ENCODE results near the gene MORC2.

MORC2 gene

GRCh38 chr22:30968015-30968923, at the start of gene MORC2:
TSS of gene MORC2 (minus strand) at chr22:30968774. CDS start at chr22:30967889, 885 bp downstream.
- H3K4me3 ChIP-seq (replicated peaks; ENCODE audit: low read depth, low read length): peak within 1 kb of the TSS; percentile 62
- no peak for DNase-seq (ENCODE audit: extremely low read depth, low read depth)
- TF ChIP-seq, protein P1, sequence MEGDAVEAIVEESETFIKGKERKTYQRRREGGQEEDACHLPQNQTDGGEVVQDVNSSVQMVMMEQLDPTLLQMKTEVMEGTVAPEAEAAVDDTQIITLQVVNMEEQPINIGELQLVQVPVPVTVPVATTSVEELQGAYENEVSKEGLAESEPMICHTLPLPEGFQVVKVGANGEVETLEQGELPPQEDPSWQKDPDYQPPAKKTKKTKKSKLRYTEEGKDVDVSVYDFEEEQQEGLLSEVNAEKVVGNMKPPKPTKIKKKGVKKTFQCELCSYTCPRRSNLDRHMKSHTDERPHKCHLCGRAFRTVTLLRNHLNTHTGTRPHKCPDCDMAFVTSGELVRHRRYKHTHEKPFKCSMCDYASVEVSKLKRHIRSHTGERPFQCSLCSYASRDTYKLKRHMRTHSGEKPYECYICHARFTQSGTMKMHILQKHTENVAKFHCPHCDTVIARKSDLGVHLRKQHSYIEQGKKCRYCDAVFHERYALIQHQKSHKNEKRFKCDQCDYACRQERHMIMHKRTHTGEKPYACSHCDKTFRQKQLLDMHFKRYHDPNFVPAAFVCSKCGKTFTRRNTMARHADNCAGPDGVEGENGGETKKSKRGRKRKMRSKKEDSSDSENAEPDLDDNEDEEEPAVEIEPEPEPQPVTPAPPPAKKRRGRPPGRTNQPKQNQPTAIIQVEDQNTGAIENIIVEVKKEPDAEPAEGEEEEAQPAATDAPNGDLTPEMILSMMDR (IDR thresholded peaks at IDR 0.05; ENCODE audit: low read depth, low read length, missing control alignments): no peak

DNA sequence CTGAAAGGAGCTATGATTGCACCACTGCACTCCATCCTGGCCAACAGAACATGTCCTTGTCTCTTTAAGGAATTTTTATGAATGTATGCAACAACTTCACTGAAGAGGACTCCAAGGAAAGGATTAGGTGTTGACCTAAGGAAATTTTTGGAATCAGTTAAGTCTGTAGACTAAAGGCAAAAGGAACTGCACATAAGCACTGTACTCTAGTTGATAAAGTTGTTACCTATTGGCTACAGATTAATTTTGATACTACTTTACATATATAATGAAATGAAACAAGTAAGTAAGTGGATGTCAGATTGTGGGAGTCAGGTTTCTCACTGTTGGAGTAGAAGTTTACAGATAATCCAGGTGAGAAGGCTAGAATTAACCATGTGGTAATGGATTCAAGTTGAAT, 37.0 kb upstream of the MORC2 start:
- TF ChIP-seq, protein P1 (IDR thresholded peaks at IDR 0.05; ENCODE audit: low read depth, low read length, missing control alignments): no peak
- no peak for DNase-seq (ENCODE audit: extremely low read depth, low read depth)
- H3K4me3 ChIP-seq (replicated peaks; ENCODE audit: low read depth, low read length): no peak overlapping the region

DNA sequence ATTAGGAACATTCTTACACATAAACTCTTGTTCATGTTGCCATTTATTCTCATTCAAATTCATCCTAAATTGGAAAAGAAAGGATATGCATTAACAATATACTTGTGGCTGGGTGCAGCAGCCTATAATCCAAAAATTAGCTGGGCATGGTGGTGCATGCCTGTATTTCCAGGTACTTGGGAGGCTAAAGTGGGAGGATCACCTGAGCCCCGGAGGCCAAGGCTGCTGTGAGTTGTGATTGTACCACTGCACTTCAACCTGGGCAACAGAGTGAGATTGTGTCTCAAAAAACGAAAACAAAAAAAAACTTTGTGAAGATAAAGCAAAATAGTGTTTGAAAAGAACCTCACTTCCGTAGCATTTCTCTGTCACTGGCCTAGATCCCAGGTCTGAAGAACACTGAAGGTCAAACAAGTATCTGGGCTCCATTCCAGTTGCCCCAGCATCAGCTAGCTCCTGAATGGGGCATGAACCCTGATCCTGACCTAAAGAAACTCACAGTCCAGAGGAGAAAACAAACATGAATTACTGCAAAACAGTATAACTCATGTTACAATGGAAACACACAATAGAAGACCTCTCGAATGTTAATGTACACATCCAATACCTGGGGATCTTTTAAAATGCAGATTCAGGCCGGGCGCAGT, 32.7 kb upstream of the MORC2 start:
- TF ChIP-seq, protein P1 (IDR thresholded peaks at IDR 0.05; ENCODE audit: low read depth, low read length, missing control alignments): no peak
- no peak overlapping the region for H3K4me3 ChIP-seq (replicated peaks; ENCODE audit: low read depth, low read length)
- DNase-seq (ENCODE audit: extremely low read depth, low read depth): no peak

GRCh38 chr22:30998329-30998728, 29.8 kb upstream of the MORC2 start:
- no peak for DNase-seq (ENCODE audit: extremely low read depth, low read depth)
- TF ChIP-seq, protein P1 (IDR thresholded peaks at IDR 0.05; ENCODE audit: low read depth, low read length, missing control alignments): no peak
- H3K4me3 ChIP-seq (replicated peaks; ENCODE audit: low read depth, low read length): no peak overlapping the region

DNA sequence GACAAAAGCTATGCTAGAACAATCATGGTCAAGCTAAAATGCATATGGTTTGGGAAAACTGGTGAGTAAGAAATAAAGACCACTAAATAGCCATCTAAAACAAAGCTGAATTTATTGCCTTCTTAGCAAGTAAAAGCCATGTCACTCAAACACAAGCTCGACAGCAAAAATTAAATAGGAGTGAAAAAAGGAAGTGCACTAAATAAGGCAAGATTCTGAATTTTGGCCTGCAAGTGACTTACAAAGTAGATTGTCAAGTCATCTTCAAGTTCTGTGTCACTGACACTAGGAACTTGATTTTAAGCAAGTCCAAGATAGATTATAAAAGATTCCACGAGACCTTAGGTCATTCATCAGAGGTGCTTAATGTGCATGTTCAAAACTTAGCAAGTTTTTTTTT, 27.9 kb upstream of the MORC2 start:
- TF ChIP-seq, protein P1 (IDR thresholded peaks at IDR 0.05; ENCODE audit: low read depth, low read length, missing control alignments): no peak
- H3K4me3 ChIP-seq (replicated peaks; ENCODE audit: low read depth, low read length): no peak overlapping the region
- DNase-seq (ENCODE audit: extremely low read depth, low read depth): no peak

GRCh38 chr22:30994960-30995359, 26.4 kb upstream of the MORC2 start:
- DNase-seq (ENCODE audit: extremely low read depth, low read depth): no peak
- H3K4me3 ChIP-seq (replicated peaks; ENCODE audit: low read depth, low read length): no peak overlapping the region
- TF ChIP-seq, protein P1 (IDR thresholded peaks at IDR 0.05; ENCODE audit: low read depth, low read length, missing control alignments): no peak
